ENCODE measurements around the gene CBR1.

CBR1 gene

GRCh38 chr21:36089946-36090345, 20.1 kb downstream of the CBR1 start:
- in situ Hi-C loops (cut with MboI; ENCODE audit: low pct_unique_long_range_greater_than_20kb, low sequenced_read_pairs, unreplicated experiment) = no loop called here
- TF ChIP-seq, protein P1, sequence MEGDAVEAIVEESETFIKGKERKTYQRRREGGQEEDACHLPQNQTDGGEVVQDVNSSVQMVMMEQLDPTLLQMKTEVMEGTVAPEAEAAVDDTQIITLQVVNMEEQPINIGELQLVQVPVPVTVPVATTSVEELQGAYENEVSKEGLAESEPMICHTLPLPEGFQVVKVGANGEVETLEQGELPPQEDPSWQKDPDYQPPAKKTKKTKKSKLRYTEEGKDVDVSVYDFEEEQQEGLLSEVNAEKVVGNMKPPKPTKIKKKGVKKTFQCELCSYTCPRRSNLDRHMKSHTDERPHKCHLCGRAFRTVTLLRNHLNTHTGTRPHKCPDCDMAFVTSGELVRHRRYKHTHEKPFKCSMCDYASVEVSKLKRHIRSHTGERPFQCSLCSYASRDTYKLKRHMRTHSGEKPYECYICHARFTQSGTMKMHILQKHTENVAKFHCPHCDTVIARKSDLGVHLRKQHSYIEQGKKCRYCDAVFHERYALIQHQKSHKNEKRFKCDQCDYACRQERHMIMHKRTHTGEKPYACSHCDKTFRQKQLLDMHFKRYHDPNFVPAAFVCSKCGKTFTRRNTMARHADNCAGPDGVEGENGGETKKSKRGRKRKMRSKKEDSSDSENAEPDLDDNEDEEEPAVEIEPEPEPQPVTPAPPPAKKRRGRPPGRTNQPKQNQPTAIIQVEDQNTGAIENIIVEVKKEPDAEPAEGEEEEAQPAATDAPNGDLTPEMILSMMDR (IDR thresholded peaks at IDR 0.05; ENCODE audit: extremely low read depth, insufficient read depth, missing control alignments) = no peak
- DNase-seq (ENCODE audit: low spot score) = no peak

GRCh38 chr21:36092681-36093080, 22.9 kb downstream of the CBR1 start:
- in situ Hi-C loops (cut with MboI; ENCODE audit: low pct_unique_long_range_greater_than_20kb, low sequenced_read_pairs, unreplicated experiment) = no loop called here
- no peak for DNase-seq (ENCODE audit: low spot score)
- TF ChIP-seq, protein P1 (IDR thresholded peaks at IDR 0.05; ENCODE audit: extremely low read depth, insufficient read depth, missing control alignments) = no peak

DNA sequence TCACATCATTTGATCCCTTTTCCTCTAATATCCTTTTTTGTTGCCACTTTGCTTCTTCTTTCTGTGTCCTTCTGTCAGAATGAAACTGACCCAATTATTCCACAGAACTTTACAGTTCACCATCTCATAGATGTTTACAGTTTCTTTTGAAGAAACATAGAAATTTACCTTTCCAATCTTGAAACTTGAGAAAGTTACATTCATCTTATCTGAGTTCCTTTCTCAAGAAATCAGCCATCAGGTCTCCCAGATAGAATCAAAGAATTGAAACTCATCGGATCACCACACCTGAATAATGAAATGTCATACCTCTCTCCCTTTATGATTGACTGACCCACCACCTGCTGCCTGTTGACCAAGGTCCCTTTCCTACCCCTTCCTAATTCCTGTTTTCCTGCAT, 23.7 kb downstream of the CBR1 start:
- in situ Hi-C loops (cut with MboI; ENCODE audit: low pct_unique_long_range_greater_than_20kb, low sequenced_read_pairs, unreplicated experiment) = no loop called here
- TF ChIP-seq, protein P1 (IDR thresholded peaks at IDR 0.05; ENCODE audit: extremely low read depth, insufficient read depth, missing control alignments) = no peak
- no peak for DNase-seq (ENCODE audit: low spot score)

GRCh38 chr21:36096398-36097290, 26.8 kb downstream of the CBR1 start:
- in situ Hi-C loops (cut with MboI; ENCODE audit: low pct_unique_long_range_greater_than_20kb, low sequenced_read_pairs, unreplicated experiment) = no loop called here
- TF ChIP-seq, protein P1 (IDR thresholded peaks at IDR 0.05; ENCODE audit: extremely low read depth, insufficient read depth, missing control alignments) = no peak
- no peak for DNase-seq (ENCODE audit: low spot score)

DNA sequence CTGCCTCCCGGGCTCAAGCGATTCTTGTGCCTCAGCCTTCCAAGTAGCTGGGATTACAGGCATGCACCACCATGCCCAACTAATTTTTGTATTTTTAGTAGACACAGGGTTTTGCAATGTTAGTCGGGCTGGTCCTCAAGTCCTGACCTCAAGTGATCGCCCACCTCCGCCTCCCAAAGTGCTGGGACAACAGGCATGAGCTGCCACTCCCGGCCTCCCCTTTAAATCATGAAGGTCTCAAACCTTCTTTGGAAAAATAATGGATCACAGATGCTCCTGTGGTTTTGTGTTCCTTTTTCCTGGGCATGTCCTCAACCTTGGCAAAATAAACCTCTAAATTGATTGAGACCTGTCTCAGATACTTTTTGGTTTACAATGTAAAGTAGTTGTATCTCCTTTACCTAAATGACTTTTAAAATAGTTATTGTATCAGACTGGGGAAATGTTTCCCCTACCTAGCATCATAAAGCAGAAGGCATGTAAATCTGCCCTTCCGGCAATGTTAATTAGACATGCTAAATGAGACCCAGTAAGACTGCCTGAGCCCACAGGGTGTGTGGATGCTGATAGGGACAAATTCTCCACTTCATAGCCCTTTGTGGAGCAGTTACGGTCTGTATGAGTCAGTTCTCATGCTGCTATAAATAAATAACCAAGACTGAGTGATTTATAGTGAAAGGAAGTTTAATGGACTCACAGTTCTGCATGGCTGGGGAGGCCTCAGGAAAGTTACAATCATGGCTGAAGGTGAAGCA, 27.8 kb downstream of the CBR1 start:
- DNase-seq (ENCODE audit: low spot score) = peak; percentile 38
- TF ChIP-seq, protein P1 (IDR thresholded peaks at IDR 0.05; ENCODE audit: extremely low read depth, insufficient read depth, missing control alignments) = no peak
- in situ Hi-C loops (cut with MboI; ENCODE audit: low pct_unique_long_range_greater_than_20kb, low sequenced_read_pairs, unreplicated experiment) = no loop called here

DNA sequence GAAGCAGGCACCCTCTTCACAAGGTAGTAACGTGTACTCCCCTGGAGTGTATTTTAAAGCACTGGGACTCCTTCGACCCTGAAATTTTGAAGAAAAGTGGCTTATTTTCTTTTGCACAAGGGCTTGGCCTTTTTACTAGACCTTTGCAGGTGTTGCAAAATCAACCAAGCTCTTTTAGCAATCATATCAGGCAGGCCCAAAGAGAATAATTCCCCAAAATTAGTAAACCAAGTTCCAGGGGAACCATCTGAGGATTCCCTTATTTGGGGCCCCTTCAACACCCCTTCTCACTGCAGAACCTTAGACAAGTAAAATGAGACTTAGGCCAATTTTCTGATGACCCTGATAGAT, 28.3 kb downstream of the CBR1 start:
- TF ChIP-seq, protein P1 (IDR thresholded peaks at IDR 0.05; ENCODE audit: extremely low read depth, insufficient read depth, missing control alignments) = no peak
- DNase-seq (ENCODE audit: low spot score) = no peak
- in situ Hi-C loops (cut with MboI; ENCODE audit: low pct_unique_long_range_greater_than_20kb, low sequenced_read_pairs, unreplicated experiment) = no loop called here

All from GM13977 (cell line).